NCI-H446 (cell line): ENCODE data around the gene FSD1L.
"Not testable (repeated sequence)": the region's sequence is repeated elsewhere in the genome, so short reads cannot be mapped to it uniquely, and the experiment has no call there.

Experiments used
- DNase-seq, 2 experiments: peaks; one replicate each; lab custom pipeline; 2025; lab: John Stamatoyannopoulos, UW

Gene FSD1L

DNA sequence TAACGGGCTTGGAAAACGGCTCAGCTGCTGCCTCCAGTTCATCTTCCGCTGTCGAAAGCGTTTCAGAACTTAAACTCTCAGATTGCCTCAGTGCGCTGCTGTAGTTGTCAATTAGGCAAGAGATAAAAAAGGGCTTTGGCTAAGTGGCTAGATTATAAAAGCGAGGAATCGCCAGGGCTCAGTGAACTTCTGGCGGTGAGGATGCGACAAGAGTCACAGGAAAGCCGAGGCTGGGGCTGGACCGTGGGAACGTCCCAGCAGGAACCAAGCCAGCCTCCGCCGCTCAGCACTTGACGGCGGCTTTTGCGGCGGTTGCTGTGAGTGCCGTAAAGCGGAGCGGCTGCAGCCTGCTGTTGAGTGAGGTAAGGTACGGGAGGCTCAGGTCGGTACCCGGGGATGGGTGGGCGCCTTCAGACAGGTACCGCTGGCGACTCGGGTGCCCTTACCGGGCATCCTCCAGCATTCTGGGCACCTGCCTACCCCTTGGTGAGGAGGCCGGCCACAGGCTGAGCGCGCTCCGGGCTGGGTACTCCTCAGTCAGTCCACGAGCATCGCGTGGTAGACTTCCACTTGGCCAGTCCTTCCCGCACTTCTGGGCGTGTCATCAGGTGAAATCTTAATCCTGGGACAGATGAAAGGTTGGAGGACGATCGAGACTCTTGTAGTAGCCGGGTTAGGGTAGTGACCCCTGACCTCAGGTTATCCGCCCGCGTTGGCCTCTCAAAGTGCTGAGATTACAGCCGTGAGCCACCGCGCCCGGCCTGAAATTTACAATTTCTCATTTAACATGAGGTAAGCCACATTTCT lies 110.2 kb downstream of the FSD1L start, which contains the start of gene FKTN:
FKTN (plus strand) TSS at position 328 of the 807 bp plus-strand sequence. CDS start 16,902 bp downstream, outside the sequence.
- peak; percentile 34 to 79 for DNase-seq

DNA sequence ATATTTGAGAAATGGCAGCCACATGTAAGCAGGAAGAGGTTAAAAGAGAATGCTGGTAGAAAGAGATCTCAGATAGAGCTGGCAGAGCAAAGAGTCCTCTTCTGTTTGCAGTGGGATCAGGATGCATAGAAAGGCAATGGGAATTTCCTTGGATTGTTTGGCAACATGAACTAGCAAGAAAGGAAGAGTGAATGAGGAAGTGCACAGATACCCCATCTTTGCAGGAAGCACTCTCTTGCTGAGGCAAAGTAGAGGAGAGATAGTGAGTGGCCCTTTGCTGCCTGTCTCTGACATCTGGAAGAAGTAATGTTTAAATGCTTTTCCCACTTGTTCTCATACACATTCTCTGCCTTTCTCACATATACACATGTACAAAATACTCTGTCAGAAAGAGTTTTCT lies 124.6 kb downstream of the FSD1L start:
- no peak for DNase-seq

DNA sequence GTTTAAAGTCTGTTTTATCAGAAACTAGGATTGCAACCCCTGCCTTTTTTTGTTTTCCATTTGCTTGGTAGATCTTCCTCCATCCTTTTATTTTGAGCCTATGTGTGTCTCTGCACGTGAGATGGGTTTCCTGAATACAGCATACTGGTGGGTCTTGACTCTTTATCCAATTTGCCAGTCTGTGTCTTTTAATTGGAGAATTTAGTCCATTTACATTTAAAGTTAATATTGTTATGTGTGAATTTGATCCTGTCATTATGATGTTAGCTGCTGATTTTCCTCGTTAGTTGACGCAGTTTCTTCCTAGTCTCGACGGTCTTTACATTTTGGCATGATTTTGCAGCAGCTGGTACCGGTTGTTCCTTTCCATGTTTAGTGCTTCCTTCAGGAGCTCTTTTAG lies 132.1 kb downstream of the FSD1L start:
- DNase-seq: not testable (repeated sequence)

DNA sequence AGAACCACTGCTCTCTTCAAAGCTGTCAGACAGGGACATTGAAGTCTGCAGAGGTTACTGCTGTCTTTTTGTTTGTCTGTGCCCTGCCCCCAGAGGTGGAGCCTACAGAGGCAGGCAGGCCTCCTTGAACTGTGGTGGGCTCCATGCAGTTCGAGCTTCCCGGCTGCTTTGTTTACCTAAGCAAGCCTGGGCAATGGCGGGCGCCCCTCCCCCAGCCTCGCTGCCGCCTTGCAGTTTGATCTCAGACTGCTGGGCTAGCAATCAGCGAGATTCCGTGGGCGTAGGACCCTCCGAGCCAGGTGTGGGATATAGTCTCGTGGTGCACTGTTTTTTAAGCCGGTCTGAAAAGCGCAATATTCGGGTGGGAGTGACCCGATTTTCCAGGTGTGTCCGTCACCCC lies 133.7 kb downstream of the FSD1L start:
- DNase-seq: not testable (repeated sequence)

DNA sequence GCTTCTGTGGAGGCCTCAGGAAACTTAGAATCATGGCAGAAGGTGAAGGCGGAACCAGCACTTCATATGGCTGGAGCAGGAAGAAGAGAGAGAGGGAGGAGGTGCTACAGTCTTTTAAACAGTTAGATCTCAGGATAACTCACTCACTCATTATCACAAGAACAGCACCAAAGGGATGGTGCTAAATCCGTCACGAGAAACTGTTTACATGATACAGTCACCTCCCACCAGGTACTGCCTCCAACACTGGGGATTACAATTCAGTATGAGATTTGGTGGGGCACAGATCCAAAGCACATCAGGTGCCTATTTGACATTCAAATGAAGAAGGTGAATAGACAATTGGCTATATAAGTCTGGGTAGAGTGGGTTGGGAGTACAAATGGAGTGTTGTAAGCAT lies 145.3 kb downstream of the FSD1L start:
- no peak for DNase-seq
